PC-3 (cell line): ENCODE data around the gene YY1. TPM values are rescaled to one million over a fixed set of nuclear protein-coding genes. Genes with fewer than 3 reads are reported as not detected.

Experiments
- ATAC-seq: fragments of 200-7000 bp; cut with Tn5 transposase; 2 replicates; pipeline ENCODE4 v1.9.1; 2020; ENCODE audit warnings: mild to moderate bottlenecking, moderate library complexity
- BruUV-seq: library from RNA; stranded (reverse); fragments of 400-500 nt; replicated peaks from 2 replicates; lab custom pipeline; 2021; lab: Mats Ljungman, UMichigan
- CTCF ChIA-PET: fragments of 300-600 bp; sonication (Branson Sonifier 250); formaldehyde crosslinking; loops from one replicate; lab custom pipeline; 2022; ENCODE audit warnings: antibody characterized with exemption; lab: Charles Lee
- POLR2A ChIA-PET: fragments of 300-600 bp; sonication (Branson Sonifier 250); formaldehyde crosslinking; loops from one replicate; lab custom pipeline; 2022; ENCODE audit warnings: antibody characterized with exemption; ENCODE audit not compliant: unreplicated experiment; lab: Charles Lee
- DNase-seq: peaks from one replicate; pipeline ENCODE4 v3.0.0-alpha.2; 2015
- H2AFZ ChIP-seq: fragments of 300-600 bp; sonication (generic); 2 replicates; pipeline ENCODE4 v1.6.0; 2016; ENCODE audit warnings: antibody characterized with exemption, low read length
- H3F3A ChIP-seq: fragments of 300-600 bp; sonication (generic); one replicate; pipeline ENCODE4 v1.6.0; 2017; ENCODE audit warnings: antibody characterized with exemption, low read length, control low read depth, mild to moderate bottlenecking; ENCODE audit not compliant: unreplicated experiment
- H3K27ac ChIP-seq: fragments of 300-600 bp; sonication (generic); 2 replicates; pipeline ENCODE4 v1.5.1; 2016; ENCODE audit warnings: mild to moderate bottlenecking, low read length
- H3K27me3 ChIP-seq: fragments of 300-600 bp; sonication (generic); 2 replicates; pipeline ENCODE4 v1.6.1; 2016; ENCODE audit warnings: low read length, mixed read lengths
- H3K36me3 ChIP-seq: fragments of 300-600 bp; sonication (generic); 2 replicates; pipeline ENCODE4 v1.6.1; 2016; ENCODE audit warnings: low read depth, mixed run types, low read length, mixed read lengths
- H3K4me1 ChIP-seq: fragments of 300-600 bp; sonication (generic); 2 replicates; pipeline ENCODE4 v1.5.1; 2016; ENCODE audit warnings: low read length; ENCODE audit not compliant: insufficient read depth
- H3K4me2 ChIP-seq: fragments of 300-600 bp; sonication (generic); 2 replicates; pipeline ENCODE4 v1.6.0; 2016; ENCODE audit warnings: low read length
- H3K4me3 ChIP-seq: fragments of 300-600 bp; sonication (generic); 2 replicates; pipeline ENCODE4 v1.5.1; 2016; ENCODE audit warnings: mild to moderate bottlenecking, low read length, mixed read lengths
- H3K79me2 ChIP-seq: fragments of 300-600 bp; sonication (generic); 2 replicates; pipeline ENCODE4 v1.6.1; 2017; ENCODE audit warnings: low read length, mixed read lengths
- H3K9ac ChIP-seq: fragments of 300-600 bp; sonication (generic); 2 replicates; pipeline ENCODE4 v1.6.0; 2016; ENCODE audit warnings: mild to moderate bottlenecking, low read length
- H3K9me2 ChIP-seq: fragments of 300-600 bp; sonication (generic); replicated peaks from 2 replicates; pipeline ENCODE4 v1.6.1; 2016; ENCODE audit warnings: mixed run types, low read length, mixed read lengths
- H3K9me3 ChIP-seq: fragments of 300-600 bp; sonication (generic); 2 replicates; pipeline ENCODE4 v1.6.1; 2016; ENCODE audit warnings: low read length, mixed read lengths
- H4K20me1 ChIP-seq: fragments of 300-600 bp; sonication (generic); 2 replicates; pipeline ENCODE4 v1.6.1; 2016; ENCODE audit warnings: low read length, mixed read lengths
- EZH2 ChIP-seq: fragments of 300-600 bp; sonication (generic); IDR thresholded peaks from one replicate; pipeline ENCODE4 v1.6.1; 2017; ENCODE audit warnings: antibody characterized with exemption, mild to moderate bottlenecking, low read length; ENCODE audit not compliant: unreplicated experiment
- EZH2phosphoT487 ChIP-seq: fragments of 300-600 bp; sonication (generic); IDR thresholded peaks from 2 replicates; pipeline ENCODE4 v1.6.1; 2018; ENCODE audit warnings: mild to moderate bottlenecking, antibody characterized with exemption, low read length, borderline replicate concordance
- intact Hi-C: fragments of 100-400 bp; cut with micrococcal nuclease; formaldehyde crosslinking; loops from 2 replicates; pipeline ENCODE4 v1.9.0; 2023
- total RNA-seq: library from RNA; depleted of rRNA; stranded (reverse); fragments of >200 nt; gene quantifications from 2 replicates; pipeline ENCODE4 v1.2.3, GENCODE V29; 2014
- TF ChIP-seq, protein P1 (sequence below): fragments of 300-600 bp; sonication (generic); conservative IDR thresholded peaks from 2 replicates; pipeline ENCODE4 v1.5.1; 2017; ENCODE audit warnings: antibody characterized with exemption, low read depth, mild to moderate bottlenecking, low read length

The YY1 gene
- total RNA-seq, 1 experiment from 2014 or later, result 64.1 TPM

DNA sequence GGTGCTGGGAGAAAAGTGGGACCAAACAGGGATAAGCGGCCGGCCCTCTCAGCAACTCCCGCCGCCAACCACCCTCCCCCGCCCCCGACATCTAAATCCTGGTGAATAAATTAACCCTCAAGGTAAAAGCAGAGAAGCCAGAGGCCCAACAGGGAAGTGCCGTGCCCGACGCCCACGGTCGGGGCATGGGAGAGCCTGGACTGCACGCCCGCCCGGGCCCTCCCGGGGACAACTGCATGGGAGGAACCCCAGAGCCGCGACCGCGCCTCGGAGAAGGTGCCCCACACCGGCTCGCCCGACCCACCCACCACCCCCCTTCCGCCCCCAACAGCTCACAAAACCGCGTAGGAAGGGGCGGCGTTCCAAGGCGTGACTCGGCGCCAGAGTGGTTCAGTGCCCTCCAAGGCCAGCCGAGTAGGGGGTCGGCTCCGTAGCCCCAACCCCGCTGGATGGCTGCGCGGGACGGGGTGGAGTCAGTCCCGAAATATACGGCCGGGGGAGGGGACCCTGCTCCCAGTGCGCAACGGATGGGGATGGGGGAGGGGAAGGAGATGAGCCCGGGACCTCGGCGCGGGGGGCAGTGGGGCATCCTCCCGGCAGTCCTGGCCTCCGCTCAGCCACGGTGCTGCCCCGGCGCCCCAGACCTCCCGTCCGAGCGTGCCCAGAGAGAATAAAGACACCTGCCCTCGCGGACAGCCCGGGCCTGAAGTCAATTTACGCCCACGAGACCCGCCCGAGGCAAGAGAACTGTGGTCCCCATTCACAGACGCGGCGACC, 66.6 kb downstream of the YY1 start:
- Histone ChIP-seq H3K9me3 (no peaks in the 10 kb centered on the region), H3K27ac (no peak overlapping the region), H3F3A (peaks cover 6% of the 10 kb centered on the region), H3K4me2 (peak overlapping the region; percentile 92), H3K27me3 (no peaks in the 10 kb centered on the region), H4K20me1 (peaks cover 9% of the 10 kb centered on the region; the same call in 1 of the 2 replicates), H3K4me3 (peak overlapping the region; percentile 88), H3K9ac (peak overlapping the region; percentile 49), H3K36me3 (no peaks in the 10 kb centered on the region), H2AFZ (peak overlapping the region; percentile 97), H3K4me1 (peaks cover 33% of the 10 kb centered on the region), H3K9me2 (no peaks in the 10 kb centered on the region), H3K79me2 (peaks cover 17% of the 10 kb centered on the region)
- no TSS peak for BruUV-seq
- ATAC-seq (peak; percentile 4), DNase-seq (peak; percentile 11)
- ChIA-PET CTCF (interaction anchor here (0.6 to 0.8 kb wide), 2 partner anchors 133 to 702 kb away, joined by 3 to 5 read pairs; no protein-coding TSS in a partner anchor), POLR2A (no interaction called here)
- intact Hi-C loops, result no loop called here
- TF ChIP-seq, protein P1, sequence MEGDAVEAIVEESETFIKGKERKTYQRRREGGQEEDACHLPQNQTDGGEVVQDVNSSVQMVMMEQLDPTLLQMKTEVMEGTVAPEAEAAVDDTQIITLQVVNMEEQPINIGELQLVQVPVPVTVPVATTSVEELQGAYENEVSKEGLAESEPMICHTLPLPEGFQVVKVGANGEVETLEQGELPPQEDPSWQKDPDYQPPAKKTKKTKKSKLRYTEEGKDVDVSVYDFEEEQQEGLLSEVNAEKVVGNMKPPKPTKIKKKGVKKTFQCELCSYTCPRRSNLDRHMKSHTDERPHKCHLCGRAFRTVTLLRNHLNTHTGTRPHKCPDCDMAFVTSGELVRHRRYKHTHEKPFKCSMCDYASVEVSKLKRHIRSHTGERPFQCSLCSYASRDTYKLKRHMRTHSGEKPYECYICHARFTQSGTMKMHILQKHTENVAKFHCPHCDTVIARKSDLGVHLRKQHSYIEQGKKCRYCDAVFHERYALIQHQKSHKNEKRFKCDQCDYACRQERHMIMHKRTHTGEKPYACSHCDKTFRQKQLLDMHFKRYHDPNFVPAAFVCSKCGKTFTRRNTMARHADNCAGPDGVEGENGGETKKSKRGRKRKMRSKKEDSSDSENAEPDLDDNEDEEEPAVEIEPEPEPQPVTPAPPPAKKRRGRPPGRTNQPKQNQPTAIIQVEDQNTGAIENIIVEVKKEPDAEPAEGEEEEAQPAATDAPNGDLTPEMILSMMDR, result no peak
- no peak for TF ChIP-seq EZH2phosphoT487
- TF ChIP-seq EZH2, result no peak

DNA sequence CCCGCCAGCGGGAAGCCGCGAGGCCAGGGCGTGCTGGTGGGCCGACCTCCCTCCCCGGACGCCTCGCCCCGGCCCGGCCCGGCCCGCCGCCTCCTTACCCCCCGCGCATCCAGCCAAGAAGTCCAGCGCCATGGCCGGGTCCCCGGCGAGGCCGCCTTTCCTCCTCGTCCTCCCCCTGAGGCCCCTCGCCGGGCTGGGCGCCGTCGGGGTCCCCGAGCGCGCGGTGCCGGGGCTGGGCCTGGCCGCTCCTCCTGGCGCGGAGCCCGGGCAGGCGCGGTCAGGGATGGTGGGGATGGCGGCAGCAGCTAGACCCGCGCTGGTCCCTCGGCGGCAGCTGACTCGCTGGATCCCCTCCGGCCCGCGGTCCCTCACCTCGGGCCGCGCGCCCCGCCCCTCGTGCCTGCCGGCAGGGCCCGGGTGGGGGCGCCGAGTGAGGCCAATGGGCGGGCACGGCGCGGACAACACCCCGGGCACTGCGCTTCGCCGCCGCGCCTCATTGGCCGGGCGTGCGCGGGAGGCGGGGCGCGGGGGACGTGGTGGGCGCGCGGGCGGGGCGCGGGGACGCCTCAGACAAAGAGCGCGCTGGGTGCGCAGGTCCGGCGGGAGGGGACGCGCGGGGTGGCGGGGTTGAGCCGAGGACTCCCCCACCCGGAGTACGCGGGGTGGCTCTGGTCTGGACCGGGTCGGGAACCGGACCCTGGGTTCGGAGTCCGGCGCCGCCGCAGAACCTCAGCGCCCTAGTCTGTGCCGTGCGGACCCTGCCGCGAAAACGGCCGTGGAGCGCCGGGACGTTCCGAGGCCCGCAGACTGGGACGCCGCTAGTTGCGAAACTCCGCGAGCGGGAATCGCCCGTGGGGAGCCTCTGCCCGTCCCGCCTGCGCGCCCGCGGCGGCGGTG, 67.4 kb downstream of the YY1 start, which contains the start of gene SLC25A29:
SLC25A29 (minus strand) TSS at position 344 of the 897 bp plus-strand sequence; CDS start at position 132, 212 bp downstream.
- ChIA-PET POLR2A (no interaction called here), CTCF (no interaction called here)
- Histone ChIP-seq H3K27me3 (no peaks in the 10 kb centered on the region), H3K4me2 (peak within 1 kb of the TSS; percentile 92), H3K27ac (no peak within 1 kb of the TSS), H3K9ac (peak within 1 kb of the TSS; percentile 76), H3K36me3 (no peaks in the 10 kb centered on the region), H3K9me2 (no peaks in the 10 kb centered on the region), H3F3A (peaks cover 6% of the 10 kb centered on the region), H3K4me1 (peaks cover 33% of the 10 kb centered on the region), H3K4me3 (peak within 1 kb of the TSS; percentile 88), H4K20me1 (peaks cover 9% of the 10 kb centered on the region; the same call in 1 of the 2 replicates), H3K79me2 (peaks cover 17% of the 10 kb centered on the region), H3K9me3 (no peaks in the 10 kb centered on the region), H2AFZ (peak within 1 kb of the TSS; percentile 97)
- intact Hi-C loops, result no loop called here
- DNase-seq (peak; percentile 89), ATAC-seq (peak; percentile 67)
- TF ChIP-seq, protein P1, result no peak
- no peak for TF ChIP-seq EZH2
- TF ChIP-seq EZH2phosphoT487, result no peak
- no TSS peak for BruUV-seq
